Calu3 (cell line): ENCODE measurements around the gene FANCI. TPM values are rescaled to one million over a fixed set of nuclear protein-coding genes. Genes with fewer than 3 reads are reported as not detected.

Source experiments
- BruUV-seq: library from RNA; stranded (reverse); fragments of 400-500 nt; replicated peaks from 2 replicates; lab custom pipeline; 2021; lab: Mats Ljungman, UMichigan
- CTCF ChIA-PET: fragments of 300-600 bp; sonication (Branson Sonifier 250); formaldehyde crosslinking; loops from one replicate; lab custom pipeline; 2022; ENCODE audit warnings: antibody characterized with exemption; lab: Charles Lee
- DNase-seq: peaks from one replicate; pipeline ENCODE4 v3.0.0; 2022
- H3K27ac Mint-ChIP-seq: one replicate; pipeline ENCODE4 v1.8.0; 2022; ENCODE audit warnings: mixed read lengths; ENCODE audit not compliant: unreplicated experiment
- H3K27me3 Mint-ChIP-seq: one replicate; pipeline ENCODE4 v1.8.0; 2022; ENCODE audit warnings: mixed read lengths; ENCODE audit not compliant: unreplicated experiment
- H3K36me3 Mint-ChIP-seq: one replicate; pipeline ENCODE4 v1.8.0; 2022; ENCODE audit warnings: mild to moderate bottlenecking, moderate library complexity, mixed read lengths; ENCODE audit not compliant: insufficient read depth, unreplicated experiment
- H3K4me1 Mint-ChIP-seq: one replicate; pipeline ENCODE4 v1.8.0; 2022; ENCODE audit warnings: mild to moderate bottlenecking, low read depth, mixed read lengths; ENCODE audit not compliant: unreplicated experiment
- H3K4me3 Mint-ChIP-seq: one replicate; pipeline ENCODE4 v1.8.0; 2022; ENCODE audit warnings: mild to moderate bottlenecking, low read depth, moderate library complexity, mixed read lengths; ENCODE audit not compliant: unreplicated experiment
- H3K9me3 Mint-ChIP-seq: one replicate; pipeline ENCODE4 v1.8.0; 2022; ENCODE audit warnings: low read depth, mixed read lengths; ENCODE audit not compliant: unreplicated experiment
- intact Hi-C: fragments of 100-400 bp; cut with micrococcal nuclease; formaldehyde crosslinking; loops from one replicate; pipeline ENCODE4 v1.10.0; 2022; ENCODE audit not compliant: unreplicated experiment
- total RNA-seq: library from RNA; stranded (reverse); gene quantifications from 2 replicates; pipeline ENCODE4 v1.2.3, GENCODE V29; 2022
- TF ChIP-seq, protein P1 (sequence below): fragments of 200-600 bp; IDR thresholded peaks from one replicate; pipeline ENCODE4 v1.8.0; 2022; ENCODE audit warnings: antibody characterized with exemption; ENCODE audit not compliant: unreplicated experiment

The FANCI gene
- total RNA-seq, 1 experiment from 2014 or later: 138 TPM

DNA sequence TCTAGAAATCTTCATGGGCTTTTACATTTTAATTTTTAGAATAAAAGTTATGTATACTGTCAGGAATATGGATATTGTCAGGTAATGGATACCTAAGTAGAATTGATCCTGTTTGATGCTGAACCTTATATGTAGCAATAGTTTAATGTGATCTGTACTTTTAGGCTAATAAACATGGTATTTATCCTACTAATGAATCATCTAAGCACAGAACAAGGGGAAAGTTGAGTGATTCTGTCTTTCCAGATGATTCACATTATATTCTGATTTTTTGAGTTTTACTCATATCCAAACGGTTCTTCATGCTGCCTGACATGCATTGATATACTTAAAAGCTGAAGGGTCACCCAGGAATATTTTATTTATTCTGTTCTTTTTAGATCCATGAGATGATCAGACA lies 34.5 kb downstream of the FANCI start:
- H3K27me3 Mint-ChIP-seq: no peaks in the 10 kb centered on the region
- no peak overlapping the region for H3K4me3 Mint-ChIP-seq
- intact Hi-C loops: no loop called here
- CTCF ChIA-PET: no interaction called here
- H3K27ac Mint-ChIP-seq: no peak overlapping the region
- no peaks in the 10 kb centered on the region for H3K4me1 Mint-ChIP-seq
- no TSS peak for BruUV-seq
- H3K36me3 Mint-ChIP-seq: no peaks in the 10 kb centered on the region
- no peak for DNase-seq
- TF ChIP-seq, protein P1, sequence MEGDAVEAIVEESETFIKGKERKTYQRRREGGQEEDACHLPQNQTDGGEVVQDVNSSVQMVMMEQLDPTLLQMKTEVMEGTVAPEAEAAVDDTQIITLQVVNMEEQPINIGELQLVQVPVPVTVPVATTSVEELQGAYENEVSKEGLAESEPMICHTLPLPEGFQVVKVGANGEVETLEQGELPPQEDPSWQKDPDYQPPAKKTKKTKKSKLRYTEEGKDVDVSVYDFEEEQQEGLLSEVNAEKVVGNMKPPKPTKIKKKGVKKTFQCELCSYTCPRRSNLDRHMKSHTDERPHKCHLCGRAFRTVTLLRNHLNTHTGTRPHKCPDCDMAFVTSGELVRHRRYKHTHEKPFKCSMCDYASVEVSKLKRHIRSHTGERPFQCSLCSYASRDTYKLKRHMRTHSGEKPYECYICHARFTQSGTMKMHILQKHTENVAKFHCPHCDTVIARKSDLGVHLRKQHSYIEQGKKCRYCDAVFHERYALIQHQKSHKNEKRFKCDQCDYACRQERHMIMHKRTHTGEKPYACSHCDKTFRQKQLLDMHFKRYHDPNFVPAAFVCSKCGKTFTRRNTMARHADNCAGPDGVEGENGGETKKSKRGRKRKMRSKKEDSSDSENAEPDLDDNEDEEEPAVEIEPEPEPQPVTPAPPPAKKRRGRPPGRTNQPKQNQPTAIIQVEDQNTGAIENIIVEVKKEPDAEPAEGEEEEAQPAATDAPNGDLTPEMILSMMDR: no peak
- H3K9me3 Mint-ChIP-seq: no peaks in the 10 kb centered on the region

DNA sequence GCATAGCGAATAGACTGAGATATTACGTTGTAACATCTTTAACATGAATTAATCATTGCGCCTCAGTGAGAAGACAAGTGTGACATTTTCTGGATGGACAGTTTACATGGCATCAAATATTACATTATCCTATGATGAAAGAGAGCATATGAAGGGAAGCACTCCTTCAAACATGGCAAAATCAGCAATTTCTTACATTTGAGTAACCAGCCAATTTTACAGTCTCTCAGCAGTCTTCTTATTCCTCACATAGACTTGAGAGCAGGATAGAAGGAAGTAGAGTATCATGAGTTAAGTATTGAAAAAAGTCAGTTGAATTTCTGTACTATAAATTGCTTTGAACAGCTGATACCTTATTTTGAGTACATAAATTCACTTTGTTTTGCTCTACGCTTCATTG lies 38.9 kb downstream of the FANCI start:
- H3K4me3 Mint-ChIP-seq: no peak overlapping the region
- no peak overlapping the region for H3K27ac Mint-ChIP-seq
- CTCF ChIA-PET: no interaction called here
- BruUV-seq: no TSS peak
- DNase-seq: no peak
- no peaks in the 10 kb centered on the region for H3K4me1 Mint-ChIP-seq
- H3K36me3 Mint-ChIP-seq: no peaks in the 10 kb centered on the region
- H3K27me3 Mint-ChIP-seq: no peaks in the 10 kb centered on the region
- no peaks in the 10 kb centered on the region for H3K9me3 Mint-ChIP-seq
- TF ChIP-seq, protein P1: no peak
- intact Hi-C loops: no loop called here

DNA sequence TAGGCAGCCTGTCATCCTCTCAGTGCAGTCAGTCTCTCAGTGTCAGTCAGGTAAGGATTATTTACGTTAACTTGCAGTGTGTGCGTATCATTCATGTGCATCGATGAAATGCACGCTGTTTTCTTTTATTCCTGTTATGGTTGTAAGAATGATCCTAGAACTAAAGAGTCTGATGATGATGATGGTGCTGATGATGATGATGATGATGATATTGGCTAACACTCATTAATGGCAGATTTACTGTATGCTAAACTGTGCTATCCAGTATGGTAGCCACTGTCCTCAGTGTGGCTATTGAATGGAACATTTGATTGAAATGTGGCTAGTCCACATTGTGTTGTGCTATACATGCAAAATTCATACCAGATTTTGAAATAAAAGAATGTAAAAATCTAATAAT lies 39.4 kb downstream of the FANCI start:
- Mint-ChIP-seq H3K4me3 (no peak overlapping the region), H3K9me3 (no peaks in the 10 kb centered on the region), H3K27ac (no peak overlapping the region), H3K4me1 (no peaks in the 10 kb centered on the region), H3K27me3 (no peaks in the 10 kb centered on the region), H3K36me3 (no peaks in the 10 kb centered on the region)
- no peak for DNase-seq
- intact Hi-C loops: no loop called here
- no TSS peak for BruUV-seq
- TF ChIP-seq, protein P1: no peak
- CTCF ChIA-PET: no interaction called here

DNA sequence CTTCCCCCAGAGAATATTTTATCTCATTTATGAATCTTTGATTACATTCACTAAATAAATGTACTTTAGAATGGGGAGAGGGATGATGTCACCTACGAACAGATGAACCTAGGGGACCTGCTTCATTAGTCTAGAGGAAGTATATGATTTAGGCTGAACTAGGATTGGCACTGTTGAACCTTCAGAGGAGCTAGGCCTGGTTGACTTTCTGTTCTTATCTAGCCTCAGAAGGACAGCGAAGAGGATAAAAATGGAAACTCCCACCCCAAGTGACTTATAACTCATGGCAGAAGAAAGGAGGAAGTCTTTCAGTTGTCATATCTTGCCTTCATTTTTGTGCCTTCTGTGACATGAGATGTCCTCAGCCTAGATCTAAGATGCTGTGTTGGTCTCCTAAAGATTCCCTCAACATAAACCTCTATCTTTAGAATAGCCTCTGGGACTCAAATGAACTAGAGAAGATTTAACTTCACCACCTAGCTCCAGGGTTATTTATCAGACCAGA lies 48.2 kb downstream of the FANCI start:
- Mint-ChIP-seq H3K4me1 (no peaks in the 10 kb centered on the region), H3K36me3 (peaks cover 27% of the 10 kb centered on the region), H3K27me3 (no peaks in the 10 kb centered on the region), H3K27ac (no peak overlapping the region), H3K4me3 (no peak overlapping the region), H3K9me3 (no peaks in the 10 kb centered on the region)
- DNase-seq: no peak
- intact Hi-C loops: no loop called here
- CTCF ChIA-PET: no interaction called here
- TF ChIP-seq, protein P1: no peak
- no TSS peak for BruUV-seq
